Activated naive CD4-positive, alpha-beta T cell treated with anti-CD3 and anti-CD28 coated beads, Interleukin-2, amount 50 U/mL, for 24 hours (primary cell): ENCODE data around the gene GPER1.
A peak's percentile ranks its signal among the peaks of the same experiment; 100 is the strongest.

ENCODE experiments used
- H3K27ac Mint-ChIP-seq: one replicate; pipeline ENCODE4 v1.8.0; 2021; ENCODE audit warnings: mild to moderate bottlenecking, mixed read lengths
- H3K27me3 Mint-ChIP-seq: one replicate; pipeline ENCODE4 v1.8.0; 2021; ENCODE audit warnings: mixed read lengths
- H3K36me3 Mint-ChIP-seq: one replicate; pipeline ENCODE4 v1.8.0; 2021; ENCODE audit warnings: mixed read lengths
- H3K4me1 Mint-ChIP-seq: one replicate; pipeline ENCODE4 v1.8.0; 2021; ENCODE audit warnings: mixed read lengths
- H3K4me3 Mint-ChIP-seq: one replicate; pipeline ENCODE4 v1.8.0; 2021; ENCODE audit warnings: mild to moderate bottlenecking, mixed read lengths
- H3K9me3 Mint-ChIP-seq: one replicate; pipeline ENCODE4 v1.8.0; 2021; ENCODE audit warnings: mixed read lengths

Gene GPER1

DNA sequence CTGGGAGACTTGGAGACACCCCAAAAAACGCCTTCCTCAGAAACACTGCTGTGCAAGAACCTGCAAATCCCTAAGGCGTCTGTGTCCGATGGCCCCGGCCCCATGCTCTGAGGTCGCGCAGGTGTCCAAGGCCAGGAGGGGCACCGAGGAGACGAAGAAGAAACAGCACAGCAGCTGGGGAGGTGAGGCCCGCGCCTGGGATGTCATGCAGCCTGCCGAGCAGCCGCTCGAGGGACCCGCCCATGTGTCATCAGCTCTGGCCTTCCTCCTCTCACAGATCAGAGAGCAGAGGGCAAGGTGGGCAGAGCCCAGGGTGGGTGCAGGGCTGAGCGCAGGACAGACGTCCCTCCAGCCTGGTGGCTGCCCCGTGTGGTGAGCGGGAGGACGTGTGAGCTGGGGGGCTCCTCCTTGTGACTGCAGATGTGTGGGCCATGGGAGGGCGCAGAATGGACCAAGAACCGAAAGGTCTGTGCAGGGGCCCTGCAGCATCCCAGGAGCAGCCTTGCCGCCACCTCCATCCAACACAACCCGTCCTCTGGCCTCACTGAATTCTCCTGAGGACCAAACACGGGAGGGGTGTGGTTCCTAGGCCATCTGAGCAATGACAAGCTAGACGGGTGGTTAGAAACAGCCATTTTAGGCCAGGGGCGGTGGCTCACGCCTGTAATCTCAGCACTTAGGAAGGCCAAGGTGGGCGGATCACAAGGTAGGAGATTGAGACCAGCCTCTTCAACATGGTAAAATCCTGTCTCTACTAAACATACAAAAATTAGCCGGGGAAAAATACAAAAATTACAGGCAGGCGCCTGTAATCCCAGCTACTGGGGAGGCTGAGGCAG is 13.1 kb upstream of the GPER1 start:
- no peaks in the 10 kb centered on the region for H3K4me1 Mint-ChIP-seq
- H3K4me3 Mint-ChIP-seq = no peak overlapping the region
- H3K9me3 Mint-ChIP-seq = no peaks in the 10 kb centered on the region
- no peak overlapping the region for H3K27ac Mint-ChIP-seq
- no peaks in the 10 kb centered on the region for H3K27me3 Mint-ChIP-seq
- no peaks in the 10 kb centered on the region for H3K36me3 Mint-ChIP-seq

DNA sequence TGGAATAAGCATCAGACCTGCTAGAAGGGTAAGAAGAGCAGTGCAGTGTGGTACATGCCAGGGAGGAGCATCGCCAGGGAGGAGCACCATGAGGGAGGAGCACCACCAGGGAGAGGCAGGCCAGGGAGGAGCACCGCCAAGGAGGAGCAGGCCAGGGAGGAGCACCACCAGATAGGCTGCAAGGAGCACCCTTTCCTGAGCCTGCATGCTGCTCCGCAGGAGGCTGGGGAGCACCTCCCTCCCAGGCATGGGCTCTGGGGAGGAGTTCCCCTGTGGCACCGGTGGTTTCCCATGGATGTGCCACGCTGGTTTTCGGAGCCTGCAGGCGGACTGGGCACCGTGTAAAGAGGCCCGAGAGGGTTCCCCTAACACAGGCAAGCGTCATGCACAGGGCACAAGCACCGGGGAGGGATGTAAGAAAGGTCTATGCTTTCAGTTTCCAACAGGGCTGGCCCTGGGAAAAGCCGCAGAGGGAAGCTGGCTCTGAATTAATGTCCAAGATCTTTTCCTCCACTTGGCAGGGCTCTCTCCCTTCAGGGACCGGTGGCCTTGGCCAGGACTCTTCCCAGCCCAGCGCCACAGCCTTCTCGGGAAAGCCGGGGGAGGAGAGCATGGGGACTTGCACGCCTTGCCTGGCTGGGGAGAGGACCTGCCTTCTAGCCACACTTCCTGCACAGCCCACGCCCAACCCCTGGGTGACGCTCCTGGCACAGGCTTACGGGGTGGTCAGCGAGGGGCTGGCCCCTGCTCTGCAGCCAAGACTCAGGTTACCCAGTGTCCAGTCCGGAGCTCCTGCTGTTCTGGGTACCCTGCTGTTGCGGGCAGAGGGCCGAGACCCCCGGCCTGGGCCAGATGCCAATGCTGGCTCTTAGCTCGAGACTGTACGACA is 11.5 kb upstream of the GPER1 start:
- Mint-ChIP-seq H3K9me3 (no peaks in the 10 kb centered on the region), H3K27ac (no peak overlapping the region), H3K4me1 (no peaks in the 10 kb centered on the region)

DNA sequence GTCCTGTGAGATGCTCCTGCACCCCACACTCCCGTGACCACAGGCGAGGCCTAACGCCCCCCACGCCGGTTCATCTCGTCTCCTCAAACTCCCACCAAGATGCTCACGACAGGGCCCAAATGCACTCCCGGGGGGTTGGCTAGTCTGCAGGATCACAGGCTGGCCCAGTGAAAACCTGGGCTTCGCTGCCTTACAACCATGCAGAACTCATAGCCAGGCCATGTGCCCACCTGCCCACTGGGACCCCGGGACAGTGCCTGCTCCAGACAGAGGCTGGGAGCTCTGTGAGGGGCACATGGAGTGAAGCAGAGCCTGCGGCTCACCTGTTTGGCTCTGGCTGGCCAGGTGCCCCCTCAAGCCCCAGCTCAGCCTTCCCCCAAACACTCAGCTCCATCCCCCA is 9.4 kb upstream of the GPER1 start:
- H3K27me3 Mint-ChIP-seq = no peaks in the 10 kb centered on the region
- H3K27ac Mint-ChIP-seq = no peak overlapping the region
- no peaks in the 10 kb centered on the region for H3K4me1 Mint-ChIP-seq
- no peaks in the 10 kb centered on the region for H3K9me3 Mint-ChIP-seq
- H3K4me3 Mint-ChIP-seq = no peak overlapping the region
- H3K36me3 Mint-ChIP-seq = no peaks in the 10 kb centered on the region

More for the DNA sequence above, 11.5 kb upstream of the GPER1 start:
- Mint-ChIP-seq H3K4me3 (no peak overlapping the region), H3K27me3 (no peaks in the 10 kb centered on the region), H3K36me3 (no peaks in the 10 kb centered on the region)

DNA sequence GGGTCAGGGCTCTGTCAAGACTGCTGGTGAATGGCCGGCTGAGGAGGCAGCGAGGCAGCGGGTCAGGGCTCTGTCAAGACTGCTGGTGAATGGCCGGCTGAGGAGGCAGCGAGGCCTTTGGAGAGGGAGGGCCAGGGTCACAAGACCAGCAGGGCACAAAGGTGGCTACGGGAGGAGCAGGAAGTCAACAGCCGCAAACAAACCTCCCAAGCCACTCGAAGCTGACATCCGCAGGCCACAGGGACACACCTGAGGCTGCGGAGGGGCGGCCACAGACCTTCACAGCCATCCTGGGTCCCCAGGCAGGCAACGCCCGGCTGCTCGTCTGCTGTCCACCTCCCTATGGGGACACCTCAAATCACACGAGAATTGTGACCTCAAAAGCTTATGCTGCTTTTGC is 8.9 kb upstream of the GPER1 start:
- H3K27ac Mint-ChIP-seq = no peak overlapping the region
- H3K4me1 Mint-ChIP-seq = no peaks in the 10 kb centered on the region
- H3K9me3 Mint-ChIP-seq = no peaks in the 10 kb centered on the region
- no peak overlapping the region for H3K4me3 Mint-ChIP-seq
- no peaks in the 10 kb centered on the region for H3K27me3 Mint-ChIP-seq
- no peaks in the 10 kb centered on the region for H3K36me3 Mint-ChIP-seq

DNA sequence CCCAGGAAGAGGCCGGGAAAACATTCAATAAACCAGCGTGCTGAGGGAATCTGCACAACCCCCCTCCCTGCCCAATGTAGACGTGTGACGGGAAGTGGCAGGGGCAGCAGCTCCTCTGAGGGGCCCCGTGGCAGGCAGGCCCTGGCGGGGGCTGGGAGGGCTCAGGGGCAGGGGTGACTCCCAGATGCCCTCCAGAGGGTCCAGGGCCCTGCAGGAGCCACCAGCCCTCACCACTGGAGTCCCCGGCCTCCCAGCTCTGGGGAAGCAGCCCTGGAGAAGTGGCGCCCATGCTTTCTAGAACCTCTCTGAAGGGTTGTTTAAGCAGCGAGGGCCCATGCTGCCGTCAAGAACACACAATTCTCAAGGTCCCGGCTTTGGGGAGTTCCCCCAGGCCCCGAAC is 8.4 kb upstream of the GPER1 start:
- H3K4me1 Mint-ChIP-seq = no peaks in the 10 kb centered on the region
- H3K4me3 Mint-ChIP-seq = no peak overlapping the region
- no peak overlapping the region for H3K27ac Mint-ChIP-seq
- H3K9me3 Mint-ChIP-seq = no peaks in the 10 kb centered on the region
- H3K36me3 Mint-ChIP-seq = no peaks in the 10 kb centered on the region
- H3K27me3 Mint-ChIP-seq = no peaks in the 10 kb centered on the region

DNA sequence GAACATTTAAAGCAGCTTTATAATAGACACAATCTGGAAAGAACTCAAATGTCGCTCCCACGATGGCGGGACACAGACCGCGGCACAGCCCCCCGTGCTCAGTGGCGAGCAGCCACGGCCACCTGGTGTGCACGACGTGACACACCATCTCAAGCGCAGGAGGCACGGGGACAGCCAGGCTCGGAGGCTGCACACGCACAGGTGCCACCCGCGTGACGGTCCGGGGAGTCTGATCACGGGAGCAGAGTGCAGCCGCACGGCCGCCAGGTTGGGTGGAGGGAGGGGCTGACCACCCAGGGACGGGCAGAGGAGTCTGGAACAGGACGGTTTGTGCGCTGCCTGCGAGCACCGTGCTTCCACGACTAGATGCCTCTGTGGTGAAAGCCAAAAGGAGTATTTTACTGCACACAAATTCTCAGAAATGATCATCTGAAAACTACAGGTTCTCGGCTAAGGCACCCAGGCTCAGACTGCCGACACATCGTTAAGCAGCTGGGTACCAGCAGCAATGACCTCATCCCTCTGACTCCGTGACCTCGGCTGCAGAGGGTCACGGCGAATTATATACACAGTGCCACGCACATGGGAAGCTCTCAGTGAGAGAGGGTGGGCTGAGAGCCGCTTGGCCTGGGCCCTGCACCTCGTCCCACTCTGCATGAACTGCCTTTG is 7.5 kb upstream of the GPER1 start:
- no peaks in the 10 kb centered on the region for H3K36me3 Mint-ChIP-seq
- H3K9me3 Mint-ChIP-seq = no peaks in the 10 kb centered on the region
- no peak overlapping the region for H3K4me3 Mint-ChIP-seq
- no peaks in the 10 kb centered on the region for H3K27me3 Mint-ChIP-seq
- no peak overlapping the region for H3K27ac Mint-ChIP-seq
- H3K4me1 Mint-ChIP-seq = no peaks in the 10 kb centered on the region

DNA sequence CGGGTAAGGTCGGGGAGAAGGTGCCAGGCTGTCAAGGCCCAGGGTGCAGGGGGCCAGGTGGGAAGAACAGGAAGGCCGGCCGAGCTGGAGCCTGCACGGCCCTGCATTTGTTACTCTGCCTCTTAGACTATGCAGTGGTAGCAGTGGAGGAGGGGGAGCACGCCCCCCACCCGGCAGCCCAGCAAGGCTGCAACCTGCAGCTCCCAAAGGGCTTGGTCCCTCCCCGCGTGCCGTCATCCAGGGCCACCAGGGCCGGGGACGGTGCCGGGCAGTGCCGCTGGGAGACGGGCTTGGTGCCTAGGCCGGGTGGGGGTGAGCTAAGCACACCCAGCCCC is 7.0 kb upstream of the GPER1 start:
- Mint-ChIP-seq H3K27ac (no peak overlapping the region), H3K9me3 (no peaks in the 10 kb centered on the region), H3K4me3 (no peak overlapping the region), H3K4me1 (no peaks in the 10 kb centered on the region), H3K27me3 (no peaks in the 10 kb centered on the region), H3K36me3 (no peaks in the 10 kb centered on the region)

DNA sequence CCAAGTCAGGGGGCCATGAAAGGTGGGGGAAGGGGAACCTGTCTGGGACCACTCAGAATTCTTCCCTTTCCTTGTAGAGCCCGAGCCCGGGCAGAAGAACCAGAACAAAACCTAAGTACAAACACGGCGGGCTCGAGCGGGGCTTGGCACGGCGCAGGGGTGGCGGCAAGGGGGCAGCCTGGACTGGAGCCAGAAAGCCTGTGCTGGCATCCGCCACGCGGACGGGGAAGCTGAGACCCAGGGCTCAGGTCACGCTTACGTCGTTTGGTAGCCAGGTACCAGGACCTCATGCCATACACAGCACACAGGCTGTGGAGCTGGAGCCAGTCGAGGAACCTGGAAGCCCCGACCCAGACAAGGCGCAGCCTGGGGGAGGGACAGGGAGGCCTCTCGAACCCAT is 6.6 kb upstream of the GPER1 start:
- H3K27me3 Mint-ChIP-seq = no peaks in the 10 kb centered on the region
- H3K4me1 Mint-ChIP-seq = no peaks in the 10 kb centered on the region
- H3K27ac Mint-ChIP-seq = no peak overlapping the region
- no peak overlapping the region for H3K4me3 Mint-ChIP-seq
- no peaks in the 10 kb centered on the region for H3K9me3 Mint-ChIP-seq
- H3K36me3 Mint-ChIP-seq = no peaks in the 10 kb centered on the region

DNA sequence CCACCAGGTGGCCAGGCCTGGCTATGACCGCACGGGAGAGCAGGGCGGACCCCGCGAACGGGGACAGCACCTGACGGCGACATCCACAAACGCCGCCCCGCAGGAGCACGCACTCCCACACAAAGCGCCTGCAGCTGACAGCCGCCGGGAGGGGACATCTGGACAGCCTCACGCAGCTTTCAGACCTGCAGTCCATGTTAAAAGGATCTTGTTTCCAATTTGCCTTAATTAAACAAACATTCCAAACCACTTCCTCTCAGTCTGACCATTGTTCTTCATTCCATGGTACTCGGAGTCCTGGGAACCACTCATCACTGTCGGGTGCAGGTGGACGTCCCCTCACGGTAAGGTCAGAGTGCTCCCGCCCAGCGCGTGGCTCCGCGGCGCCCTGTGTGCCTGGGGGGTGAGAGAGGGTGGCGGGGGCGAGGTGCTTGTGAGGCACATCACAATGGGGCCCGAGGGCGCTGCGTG is 5.9 kb upstream of the GPER1 start:
- H3K27ac Mint-ChIP-seq = no peak overlapping the region
- no peaks in the 10 kb centered on the region for H3K27me3 Mint-ChIP-seq
- no peaks in the 10 kb centered on the region for H3K9me3 Mint-ChIP-seq
- peaks cover 5% of the 10 kb centered on the region for H3K4me1 Mint-ChIP-seq
- H3K4me3 Mint-ChIP-seq = no peak overlapping the region
- H3K36me3 Mint-ChIP-seq = no peaks in the 10 kb centered on the region

DNA sequence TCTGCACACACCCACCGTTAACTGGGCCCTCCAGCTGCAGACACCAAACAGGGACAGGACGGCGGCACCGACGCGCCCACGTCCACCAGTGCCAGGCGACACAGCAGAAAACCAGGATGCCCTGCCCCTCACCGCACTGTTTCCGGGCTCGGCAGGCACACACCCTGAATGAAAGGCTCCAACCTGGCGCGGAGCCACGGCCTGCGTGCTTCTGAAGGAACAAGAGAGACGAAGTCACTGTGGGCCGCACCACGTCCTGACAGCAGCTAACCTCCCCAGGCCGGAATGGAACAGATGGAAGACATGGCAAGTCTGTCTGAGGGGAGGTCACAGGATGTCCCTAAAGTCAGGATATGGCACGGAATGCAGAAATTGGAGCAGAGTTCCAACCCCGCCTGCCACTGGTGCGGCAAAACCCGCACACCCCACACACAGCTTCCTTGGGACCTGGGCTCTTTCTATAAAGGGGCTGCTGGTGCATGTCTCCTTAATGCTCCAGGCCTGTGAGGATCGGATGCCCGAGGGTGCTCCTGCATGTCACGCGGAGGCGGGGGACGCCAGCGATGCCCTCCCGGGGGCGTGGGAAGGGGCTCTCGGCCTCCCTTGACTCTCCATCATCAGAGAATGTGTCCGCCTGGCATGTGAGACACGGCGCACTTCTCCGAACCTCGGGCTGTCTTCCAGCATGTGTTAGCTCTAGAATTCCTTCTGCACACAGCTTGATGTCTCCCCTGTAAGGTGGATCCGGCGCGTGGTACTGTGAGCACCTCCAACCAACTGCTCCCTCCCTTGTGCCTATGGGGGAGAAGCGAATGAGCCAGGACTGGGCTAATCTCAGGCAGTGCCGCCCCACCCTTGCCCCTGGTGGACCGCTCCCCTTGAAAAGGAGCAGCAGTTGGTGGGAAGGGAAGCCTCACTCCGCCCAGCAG is 3.9 kb upstream of the GPER1 start:
- Mint-ChIP-seq H3K27ac (no peak overlapping the region), H3K27me3 (no peaks in the 10 kb centered on the region), H3K4me3 (no peak overlapping the region), H3K4me1 (peaks cover 13% of the 10 kb centered on the region), H3K9me3 (no peaks in the 10 kb centered on the region), H3K36me3 (no peaks in the 10 kb centered on the region)

DNA sequence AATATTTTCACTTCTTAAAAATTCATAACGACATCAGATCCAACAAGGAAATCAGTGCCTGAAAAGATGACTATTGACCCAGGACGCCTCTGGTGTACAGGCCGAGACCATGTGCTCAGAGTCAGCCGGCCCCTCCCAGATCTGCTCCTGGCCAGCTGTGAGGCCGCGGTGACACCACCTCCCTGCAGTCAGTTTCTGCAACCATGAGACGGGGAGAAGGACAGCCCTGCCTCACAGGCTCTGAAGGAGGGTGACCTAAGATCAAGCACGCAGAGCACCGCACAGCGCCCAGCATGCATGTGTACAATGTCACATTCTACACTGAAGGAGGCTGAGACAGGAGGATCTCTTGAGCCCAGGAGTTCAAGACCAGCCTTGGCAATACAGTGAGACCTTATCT is 2.6 kb upstream of the GPER1 start:
- no peak overlapping the region for H3K4me3 Mint-ChIP-seq
- H3K27ac Mint-ChIP-seq = no peak overlapping the region
- no peaks in the 10 kb centered on the region for H3K9me3 Mint-ChIP-seq
- H3K4me1 Mint-ChIP-seq = peaks cover 13% of the 10 kb centered on the region
- no peaks in the 10 kb centered on the region for H3K27me3 Mint-ChIP-seq
- no peaks in the 10 kb centered on the region for H3K36me3 Mint-ChIP-seq

DNA sequence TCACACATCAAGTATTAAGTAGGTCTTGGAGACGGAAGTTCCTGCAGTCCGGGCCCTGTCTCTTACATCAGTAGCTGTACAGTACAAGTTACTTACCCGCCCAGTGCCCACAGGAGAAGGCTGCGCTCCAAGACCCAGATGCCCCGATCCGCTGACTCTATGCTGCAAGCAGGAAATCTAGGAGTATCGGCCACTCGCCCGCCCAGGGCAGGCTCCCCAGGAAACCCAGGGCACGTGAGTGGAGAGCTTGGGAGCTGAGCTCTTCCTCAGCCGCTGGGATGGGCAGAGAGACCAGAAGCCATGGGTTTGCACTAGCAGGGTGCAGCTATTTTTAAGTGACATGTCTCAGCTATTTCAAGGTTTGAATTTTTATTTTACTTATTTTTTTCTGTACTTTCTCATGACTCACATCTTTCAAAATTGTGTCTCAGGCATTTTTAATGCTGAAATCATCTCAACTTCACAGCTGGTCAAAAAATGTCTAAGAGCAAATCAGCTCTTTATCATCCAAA is 1.9 kb upstream of the GPER1 start:
- peaks cover 13% of the 10 kb centered on the region for H3K4me1 Mint-ChIP-seq
- no peak overlapping the region for H3K27ac Mint-ChIP-seq

DNA sequence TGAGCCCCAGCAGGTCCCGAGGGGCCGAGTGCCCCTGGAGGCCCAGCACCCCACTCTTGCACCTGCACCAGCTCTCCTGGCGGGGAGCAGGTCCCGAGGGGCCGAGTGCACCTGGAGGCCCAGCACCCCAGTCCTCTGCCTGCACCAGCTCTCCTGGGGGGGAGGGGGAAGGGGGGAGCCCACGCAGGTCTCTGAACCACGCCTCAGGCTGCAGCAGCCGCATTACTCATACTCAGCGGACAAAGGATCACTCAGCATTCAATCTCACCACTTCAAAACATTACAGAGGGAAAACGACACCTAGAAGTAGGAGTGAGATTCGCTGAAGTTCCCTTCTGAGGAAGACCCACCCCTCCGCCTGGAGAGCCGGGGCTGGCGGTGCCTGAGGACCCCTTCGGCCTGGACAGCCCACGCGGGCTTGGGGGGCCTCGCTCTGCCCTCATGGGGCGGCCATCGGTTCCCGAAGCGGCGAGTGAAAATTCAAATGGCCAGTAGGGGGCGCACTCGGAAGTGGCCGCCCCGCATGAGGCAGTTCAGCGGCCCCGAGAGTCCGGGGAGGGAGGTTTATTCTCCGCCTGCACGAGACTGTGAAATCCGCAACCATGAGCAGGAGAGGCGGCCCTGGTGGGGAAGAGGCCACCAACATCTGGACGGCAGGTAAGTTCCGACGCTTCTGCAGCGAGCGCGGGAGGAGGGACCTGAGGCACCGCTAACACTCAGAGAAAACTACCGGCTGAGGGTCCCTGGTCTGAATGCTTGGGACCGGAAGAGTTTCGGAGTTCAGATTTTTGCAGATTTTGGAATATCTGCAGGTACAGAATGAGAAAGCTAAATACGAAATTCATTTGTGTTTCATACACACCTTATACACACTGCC is 1.1 kb upstream of the GPER1 start:
- H3K4me3 Mint-ChIP-seq = peak overlapping the region; percentile 58
- H3K27me3 Mint-ChIP-seq = no peaks in the 10 kb centered on the region
- no peaks in the 10 kb centered on the region for H3K36me3 Mint-ChIP-seq
- peak overlapping the region; percentile 68 for H3K27ac Mint-ChIP-seq
- H3K9me3 Mint-ChIP-seq = no peaks in the 10 kb centered on the region
- H3K4me1 Mint-ChIP-seq = peaks cover 13% of the 10 kb centered on the region

More for the DNA sequence above, 1.9 kb upstream of the GPER1 start:
- H3K27me3 Mint-ChIP-seq = no peaks in the 10 kb centered on the region
- no peak overlapping the region for H3K4me3 Mint-ChIP-seq
- H3K36me3 Mint-ChIP-seq = no peaks in the 10 kb centered on the region
- no peaks in the 10 kb centered on the region for H3K9me3 Mint-ChIP-seq

DNA sequence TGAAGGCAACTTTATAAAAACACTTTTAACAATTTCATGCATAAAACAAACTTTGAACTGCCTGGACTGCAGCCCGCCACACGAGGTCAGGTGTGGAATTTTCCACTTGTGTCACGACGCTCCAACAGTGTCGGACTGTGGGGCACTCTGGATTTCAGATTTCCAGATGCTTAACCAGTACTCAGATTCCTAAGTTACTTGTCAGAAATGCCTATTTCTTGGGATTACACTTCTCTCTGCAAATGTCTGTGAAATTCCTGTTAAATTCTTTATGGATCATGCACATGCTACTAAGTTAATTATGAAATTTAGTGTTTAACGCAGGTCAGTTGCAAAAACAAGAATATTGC is 473 bp upstream of the GPER1 start:
- H3K27ac Mint-ChIP-seq = no peak overlapping the region
- no peaks in the 10 kb centered on the region for H3K36me3 Mint-ChIP-seq
- peak overlapping the region; percentile 58 for H3K4me3 Mint-ChIP-seq
- H3K4me1 Mint-ChIP-seq = peaks cover 13% of the 10 kb centered on the region
- H3K9me3 Mint-ChIP-seq = no peaks in the 10 kb centered on the region
- H3K27me3 Mint-ChIP-seq = no peaks in the 10 kb centered on the region
